SK-N-SH treated with all-trans-retinoic acid at 6 μM for 48 hours (cell line): ENCODE results near the gene ARHGAP35.

Experiments used
- POU6F1 ChIP-seq: fragments of 250-450 bp; sonication (Bioruptor Pico); IDR thresholded peaks from 2 replicates; pipeline ENCODE4 v1.8.0; 2021; ENCODE audit warnings: low read depth, mild to moderate bottlenecking, moderate library complexity, borderline replicate concordance
- RARB ChIP-seq: fragments of 250-450 bp; sonication (Bioruptor Pico); IDR thresholded peaks from 2 replicates; pipeline ENCODE4 v1.8.0; 2021; ENCODE audit warnings: mild to moderate bottlenecking, moderate library complexity
- TCF4 ChIP-seq: fragments of 250-450 bp; sonication (Bioruptor Pico); IDR thresholded peaks from 2 replicates; pipeline ENCODE4 v1.8.0; 2021; ENCODE audit warnings: mild to moderate bottlenecking, moderate library complexity, borderline replicate concordance
- TOX ChIP-seq: fragments of 250-450 bp; sonication (Bioruptor Pico); IDR thresholded peaks from 2 replicates; pipeline ENCODE4 v1.8.0; 2021; ENCODE audit warnings: mild to moderate bottlenecking, moderate library complexity, borderline replicate concordance
- ZC3H10 ChIP-seq: fragments of 250-450 bp; sonication (Bioruptor Pico); IDR thresholded peaks from 2 replicates; pipeline ENCODE4 v1.5.1; 2021; ENCODE audit warnings: mild to moderate bottlenecking, moderate library complexity
- ZFP3 ChIP-seq: fragments of 250-450 bp; sonication (Bioruptor Pico); IDR thresholded peaks from 2 replicates; pipeline ENCODE4 v1.5.0; 2020; ENCODE audit warnings: mild to moderate bottlenecking, moderate library complexity
- ZNF70 ChIP-seq: fragments of 450-650 bp; formaldehyde crosslinking; IDR thresholded peaks from 2 replicates; pipeline ENCODE4 v1.5.0; 2020; ENCODE audit warnings: mild to moderate bottlenecking, moderate library complexity

DNA sequence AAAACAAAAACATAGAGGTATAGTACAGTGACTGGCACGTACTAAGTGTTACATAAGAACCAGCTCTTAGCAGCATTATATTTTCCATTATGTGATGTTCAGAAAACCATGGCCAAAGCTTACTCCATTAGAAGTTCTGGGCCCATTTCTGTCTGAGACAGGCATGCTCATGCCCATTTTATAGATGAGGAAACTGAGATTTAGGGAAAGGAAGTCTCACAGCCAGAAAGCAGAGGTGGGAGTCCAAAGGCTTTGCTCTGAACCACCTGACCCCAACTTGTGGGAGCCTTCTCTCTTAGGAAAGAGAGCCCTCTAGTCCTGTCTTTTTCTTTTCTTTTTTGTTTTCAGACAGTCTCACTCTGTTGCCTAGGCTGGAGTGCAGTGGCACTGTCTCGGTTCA lies 12.4 kb upstream of the ARHGAP35 start:
- TF ChIP-seq ZC3H10 (CRISPR knock-in tag) (no peak), TOX (no peak), RARB (CRISPR knock-in tag) (no peak), ZNF70 (no peak), TCF4 (no peak), ZFP3 (CRISPR knock-in tag) (no peak), POU6F1 (CRISPR knock-in tag) (no peak)
